ENCODE results near the gene RIPOR2.

The RIPOR2 gene

DNA sequence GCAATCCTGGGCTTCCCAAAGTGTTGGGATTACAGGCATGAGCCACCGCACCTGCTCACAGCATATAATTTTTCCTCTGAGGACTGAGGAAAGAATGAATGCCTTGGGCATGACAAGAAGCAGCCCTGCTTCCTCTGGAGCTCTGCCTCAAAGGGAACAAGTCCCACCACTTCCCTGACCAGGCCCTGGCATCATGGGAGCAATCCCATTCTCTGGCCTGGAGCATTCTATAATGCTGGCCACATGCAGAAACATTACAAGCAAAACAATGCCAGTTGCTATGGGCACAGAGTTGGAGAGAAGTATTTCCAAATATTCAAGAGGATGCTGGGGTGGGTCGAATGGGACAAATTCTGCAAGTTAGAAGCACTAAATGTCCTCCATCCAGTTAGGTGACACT is 95.6 kb downstream of the RIPOR2 start:
- DNase-seq, result no peak

DNA sequence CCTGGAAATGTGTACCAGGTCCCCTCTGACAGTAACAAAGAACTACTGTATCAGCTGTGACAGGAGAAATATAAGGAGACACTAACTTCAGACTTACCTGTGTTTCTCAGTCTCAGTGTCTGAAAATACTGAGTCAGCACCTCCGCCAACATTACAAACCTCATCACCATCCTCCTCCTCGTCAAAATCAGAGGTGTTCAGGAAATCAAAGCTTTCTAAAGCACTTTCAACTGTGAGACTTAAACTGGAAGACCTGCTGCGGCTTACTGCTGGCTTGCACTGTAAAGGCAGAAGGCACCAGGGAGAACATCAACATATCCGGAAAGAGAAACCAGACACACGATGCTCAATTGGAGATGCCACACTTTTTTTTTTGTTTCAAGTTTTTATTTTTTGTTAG is 96.8 kb downstream of the RIPOR2 start:
- DNase-seq, result no peak

DNA sequence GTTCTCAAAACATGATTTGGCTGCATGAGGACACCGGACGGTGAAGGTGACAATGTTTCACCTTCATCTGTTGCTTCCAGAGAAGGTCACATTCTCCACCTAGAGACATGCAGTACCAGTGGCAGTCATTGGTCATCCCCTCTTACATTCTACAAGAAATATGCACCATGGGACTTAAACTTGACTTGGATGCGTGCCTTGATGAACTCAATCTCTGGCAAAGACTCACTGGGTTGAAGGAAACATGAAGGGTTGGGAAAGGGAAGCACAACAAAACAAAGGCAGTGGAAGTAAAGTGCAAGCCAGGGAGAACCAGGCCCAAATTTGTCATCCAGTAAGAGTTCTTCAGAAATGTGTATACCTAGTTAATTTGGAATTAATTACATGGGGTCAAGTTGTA is 97.7 kb downstream of the RIPOR2 start:
- no peak for DNase-seq

DNA sequence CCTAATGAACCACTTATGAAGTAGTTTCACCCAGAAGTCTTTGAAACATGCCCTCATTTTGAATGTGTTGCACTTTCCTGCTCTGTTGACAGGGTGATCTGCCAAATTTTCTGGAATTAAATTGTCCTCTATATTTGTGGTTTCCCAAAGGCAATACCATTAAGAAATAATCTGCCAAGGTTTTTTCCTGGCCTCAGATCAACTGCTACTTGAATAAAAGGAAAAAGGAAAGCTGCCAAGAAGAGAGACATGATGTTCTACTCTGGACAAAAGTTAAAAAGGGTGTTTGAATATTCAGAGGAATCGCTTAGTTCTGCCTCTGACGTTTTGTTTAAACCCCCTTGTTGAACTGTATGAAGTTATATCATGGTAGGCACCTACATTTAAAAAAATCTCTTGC is 99.7 kb downstream of the RIPOR2 start:
- peak; percentile 2 for DNase-seq

DNA sequence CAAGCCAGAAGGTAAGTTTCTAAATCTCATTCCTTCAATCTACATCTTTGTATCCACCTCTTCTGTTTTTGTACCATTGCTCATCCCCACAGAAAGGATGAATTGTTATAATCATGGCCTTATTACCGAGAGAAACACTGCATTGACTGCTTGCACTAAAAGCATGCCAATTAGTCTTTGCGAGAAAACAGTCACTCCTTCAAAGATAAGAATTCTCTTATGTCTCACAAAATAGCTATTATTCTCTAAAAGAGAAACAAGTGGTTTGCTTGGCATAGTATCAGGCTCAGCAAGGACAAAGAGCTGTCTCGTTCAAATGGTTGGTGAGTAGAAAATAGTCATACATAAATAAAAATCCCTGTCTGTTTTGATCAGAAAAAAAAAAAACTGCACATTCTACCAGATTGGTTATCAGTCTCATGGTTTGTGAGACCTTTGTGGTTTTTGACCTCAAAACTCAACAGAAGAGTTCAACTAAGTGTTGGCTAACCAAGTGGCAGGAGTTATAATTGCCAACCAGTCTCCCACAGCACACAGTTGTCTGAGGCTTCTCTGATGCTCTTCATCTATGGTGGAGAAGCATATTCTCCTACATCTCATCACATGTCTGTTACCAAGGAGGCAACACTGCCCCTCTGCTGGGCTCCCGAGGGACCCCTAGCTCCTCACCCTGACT is 101.9 kb downstream of the RIPOR2 start:
- no peak for DNase-seq

DNA sequence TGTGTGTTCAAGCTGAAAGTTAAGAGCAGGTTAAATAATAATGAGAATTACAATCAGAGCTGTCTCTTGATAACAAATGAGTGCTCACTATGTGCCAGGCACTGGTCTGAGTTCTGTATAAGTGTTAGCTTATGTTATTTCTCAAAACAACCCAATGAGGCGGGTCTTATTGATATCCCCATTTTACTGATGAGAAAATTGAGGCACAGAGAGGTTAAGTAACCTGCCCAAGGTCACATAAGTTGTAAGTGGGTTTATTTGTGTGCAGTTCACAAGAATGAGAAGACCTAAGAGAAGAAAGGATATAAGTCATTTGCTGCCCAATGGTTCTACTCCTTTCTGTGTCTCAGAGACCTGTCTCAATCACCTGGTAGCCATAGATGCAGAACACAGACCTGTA is 103.0 kb downstream of the RIPOR2 start:
- DNase-seq, result no peak

DNA sequence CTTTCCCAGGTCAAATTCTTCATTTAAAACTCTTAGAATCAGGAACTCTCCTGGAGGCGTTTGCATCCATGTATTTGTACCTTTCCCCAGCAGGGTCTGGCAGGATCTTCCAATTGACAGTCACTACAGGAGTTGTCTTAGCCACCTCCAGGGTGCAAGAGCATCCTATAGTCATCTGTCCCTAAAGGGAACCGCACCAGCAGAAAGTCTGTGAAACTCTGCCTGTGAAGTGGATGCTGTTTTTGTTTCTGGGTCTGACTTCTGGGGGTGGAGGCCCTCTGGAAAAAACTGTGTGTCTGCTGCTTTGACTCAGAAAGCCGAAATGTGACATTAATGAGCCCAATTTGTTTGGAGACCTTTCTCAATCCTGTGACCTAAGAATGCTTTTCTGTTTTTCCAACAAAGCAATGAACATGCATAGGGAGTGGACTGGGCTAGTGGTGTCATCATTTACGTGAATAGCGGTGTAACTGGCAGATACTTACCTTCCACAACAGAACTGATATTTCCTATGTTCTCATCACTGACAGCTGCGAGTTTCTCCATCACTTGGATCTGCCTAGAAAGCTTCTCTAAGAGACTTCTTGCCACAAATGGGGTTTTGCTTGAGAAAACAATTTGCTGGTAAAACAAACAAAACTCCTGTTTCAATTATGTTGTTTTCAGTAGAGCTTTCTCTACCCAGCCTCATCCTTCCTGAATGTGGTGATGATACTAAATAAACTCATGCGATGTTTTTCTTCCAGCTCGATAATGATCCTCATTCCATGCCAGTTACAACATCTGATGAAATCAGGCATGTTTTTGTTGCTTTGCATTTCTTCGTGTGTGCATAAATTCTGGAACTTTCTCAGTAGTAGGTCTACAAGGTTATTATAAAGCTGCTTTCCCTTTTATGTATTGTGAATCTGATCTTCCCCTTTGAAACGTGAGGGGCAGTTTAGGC is 103.7 kb downstream of the RIPOR2 start:
- DNase-seq, result no peak

DNA sequence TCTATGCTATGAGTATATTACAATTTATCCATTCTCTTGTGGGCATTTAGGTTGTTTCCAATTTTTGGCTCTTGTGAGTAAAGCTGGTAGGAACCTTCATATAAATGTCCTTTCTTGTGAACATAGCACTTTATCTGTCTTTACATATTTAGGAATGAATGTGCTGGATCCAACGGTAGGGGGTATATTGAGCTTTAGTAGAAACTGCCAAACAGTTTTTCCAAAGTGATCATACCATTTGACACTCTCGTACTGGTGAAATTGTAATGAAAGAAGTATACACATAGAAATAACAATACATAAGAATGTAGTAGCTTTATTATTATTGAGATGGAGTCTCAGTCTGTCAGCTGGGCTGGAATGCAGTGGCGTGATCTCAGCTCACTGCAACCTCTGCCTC is 106.1 kb downstream of the RIPOR2 start:
- no peak for DNase-seq

DNA sequence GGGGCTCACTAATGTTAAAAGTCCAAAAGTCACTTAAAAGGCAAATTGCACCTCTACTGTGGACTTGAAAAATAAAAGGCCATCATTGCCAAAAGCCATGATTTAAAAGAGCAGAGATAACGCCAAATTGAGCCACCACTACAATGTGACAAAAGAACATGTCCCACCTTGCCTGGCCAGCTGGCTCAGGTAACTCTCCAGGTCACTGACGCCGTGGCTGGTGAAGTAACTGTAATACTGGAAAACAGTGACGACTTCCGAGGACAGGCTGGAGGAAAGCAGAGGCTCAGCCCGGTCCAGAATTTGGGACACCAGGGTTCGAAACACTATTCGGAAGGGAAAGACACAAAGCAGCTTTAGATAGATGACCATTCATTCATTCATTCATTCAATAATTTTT is 107.8 kb downstream of the RIPOR2 start:
- DNase-seq, result no peak

DNA sequence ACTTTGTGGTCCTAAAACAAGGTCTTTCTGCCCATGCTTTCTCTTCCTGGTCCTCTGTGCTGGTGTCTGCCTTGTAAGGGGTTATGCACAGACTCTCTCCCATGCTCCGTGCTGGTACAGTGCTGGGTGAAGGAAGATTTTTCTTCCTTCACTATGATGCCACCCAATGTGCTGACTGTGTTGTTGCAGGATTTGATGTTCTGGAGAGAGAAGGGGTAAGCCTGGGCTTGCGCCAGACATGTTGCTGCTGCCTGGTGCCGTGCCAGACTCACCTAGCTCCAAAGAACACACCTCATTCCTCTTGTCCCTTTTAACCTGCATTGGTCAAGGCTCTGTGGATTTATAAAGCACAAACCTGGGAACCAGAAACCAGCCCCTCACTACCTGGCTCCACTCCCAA is 108.6 kb downstream of the RIPOR2 start:
- no peak for DNase-seq

DNA sequence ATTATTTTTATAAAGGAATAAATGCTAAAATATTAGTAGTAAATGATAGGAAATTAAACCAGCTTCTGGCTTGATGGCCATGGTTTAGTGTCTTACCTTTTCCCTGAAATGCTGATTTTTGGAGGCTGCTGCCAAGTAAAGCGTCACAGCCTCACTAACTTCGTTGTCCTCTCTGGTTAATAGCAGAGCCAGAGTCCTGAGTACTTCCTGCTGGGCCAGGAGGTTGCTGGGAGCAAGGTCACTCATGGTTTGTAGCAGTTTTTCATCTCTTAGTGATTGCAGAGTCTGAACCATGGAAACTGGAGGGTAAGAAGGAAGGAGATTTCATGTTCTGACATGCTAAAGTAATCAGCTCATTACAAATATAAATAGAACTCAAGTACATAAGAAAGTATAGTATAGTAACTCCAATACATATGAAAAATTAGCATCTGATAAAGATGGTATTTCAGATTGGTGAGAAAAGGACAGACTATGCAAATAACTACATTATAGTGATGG is 110.6 kb downstream of the RIPOR2 start:
- no peak for DNase-seq

DNA sequence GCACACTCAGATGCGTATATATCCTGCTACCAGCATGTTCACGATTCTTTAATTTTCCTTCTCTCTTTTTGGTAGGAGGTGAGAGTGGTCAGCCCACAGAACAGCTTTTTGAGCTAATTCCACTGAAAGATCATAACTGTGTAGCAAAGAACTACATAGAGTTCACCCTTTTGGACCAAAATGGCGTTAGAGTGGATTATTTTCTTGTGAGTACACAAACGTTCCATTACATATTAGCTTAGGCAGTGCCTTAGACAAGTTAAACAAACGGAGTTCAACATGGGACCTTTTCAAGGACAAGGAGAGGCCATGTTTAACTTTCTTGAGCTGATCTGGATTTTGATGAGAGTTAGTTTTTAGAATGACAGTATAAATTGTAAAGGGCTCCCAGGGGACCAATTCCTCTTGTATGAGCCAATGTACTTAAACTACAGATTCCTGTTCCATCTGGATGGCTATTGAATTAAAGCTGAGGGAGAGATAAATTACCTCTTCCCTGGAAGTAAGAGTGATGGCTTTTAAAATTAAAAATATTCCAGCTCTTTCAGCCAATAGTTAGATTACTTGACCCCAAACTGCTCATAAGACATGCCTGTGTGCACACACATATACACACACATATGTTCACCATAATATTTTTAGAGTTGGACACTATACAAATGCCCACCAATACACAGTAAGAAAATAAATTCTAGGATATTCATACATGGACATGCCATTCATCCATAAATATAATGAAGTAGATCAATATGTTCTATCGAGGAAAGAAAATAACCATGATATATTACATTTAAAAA is 111.4 kb downstream of the RIPOR2 start:
- no peak for DNase-seq

DNA sequence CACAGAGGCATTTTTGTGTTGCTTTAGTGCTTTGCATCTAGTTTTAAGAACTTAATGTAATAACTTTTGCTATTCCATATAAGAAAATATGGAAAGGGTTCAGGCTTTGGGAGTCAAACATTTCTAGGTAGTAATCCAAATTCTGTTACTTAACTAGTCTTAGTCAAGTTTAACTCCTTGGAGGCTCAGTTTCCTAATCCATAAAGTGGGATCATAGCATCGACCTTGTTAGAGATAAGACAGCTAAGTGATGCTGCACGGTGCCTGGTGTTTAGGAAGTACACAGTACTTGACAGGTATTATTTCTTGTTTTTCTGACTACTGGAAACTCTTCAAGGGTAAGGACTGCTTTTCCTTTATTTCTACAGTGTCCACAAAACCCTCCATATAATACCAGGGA is 112.6 kb downstream of the RIPOR2 start:
- no peak for DNase-seq

DNA sequence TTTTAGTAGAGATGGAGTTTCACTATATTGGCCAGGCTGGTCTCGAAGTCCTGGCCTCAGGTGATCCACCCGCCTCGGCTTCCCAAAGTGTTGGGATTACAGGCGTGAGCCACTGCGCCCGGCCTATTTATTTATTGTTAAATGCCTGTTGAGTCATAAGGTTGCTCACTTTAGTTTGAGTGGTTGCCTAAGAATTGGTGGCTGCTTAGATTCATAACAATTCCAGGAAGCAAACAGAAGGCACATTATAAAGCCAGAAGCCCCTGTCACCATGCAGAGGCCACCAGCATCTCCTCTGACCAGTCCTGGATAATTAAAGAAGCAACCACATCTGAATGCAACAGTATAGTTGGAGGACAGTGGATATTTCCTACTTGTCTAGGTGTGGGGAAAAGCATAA is 113.1 kb downstream of the RIPOR2 start:
- DNase-seq, result no peak

DNA sequence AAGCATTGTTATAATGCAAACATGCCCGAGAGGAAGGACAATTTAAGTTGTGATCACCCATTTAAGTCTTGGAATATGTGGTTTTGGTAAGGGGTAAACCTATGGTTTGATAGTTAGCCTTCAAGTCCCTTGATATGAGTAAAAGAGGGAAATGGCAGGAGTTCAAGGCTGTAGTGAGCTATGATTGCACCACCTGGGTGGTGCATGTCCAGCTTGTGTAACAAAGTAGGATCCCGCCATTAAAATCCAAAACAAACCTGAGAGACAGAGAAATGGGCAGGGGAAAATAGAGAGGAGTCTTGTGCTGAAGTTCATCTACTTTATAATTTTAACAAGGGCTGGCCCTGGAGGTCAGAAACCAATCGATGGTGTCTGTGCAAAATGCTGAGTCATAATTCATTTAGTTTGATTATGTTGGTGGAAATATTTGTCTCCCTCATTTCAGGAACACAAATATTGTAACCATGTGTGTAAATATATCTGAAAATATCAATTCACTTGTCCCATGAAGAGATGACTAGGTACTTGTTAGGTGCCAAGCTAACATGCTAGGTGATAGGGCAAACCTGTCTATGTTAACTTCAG is 113.8 kb downstream of the RIPOR2 start:
- no peak for DNase-seq

DNA sequence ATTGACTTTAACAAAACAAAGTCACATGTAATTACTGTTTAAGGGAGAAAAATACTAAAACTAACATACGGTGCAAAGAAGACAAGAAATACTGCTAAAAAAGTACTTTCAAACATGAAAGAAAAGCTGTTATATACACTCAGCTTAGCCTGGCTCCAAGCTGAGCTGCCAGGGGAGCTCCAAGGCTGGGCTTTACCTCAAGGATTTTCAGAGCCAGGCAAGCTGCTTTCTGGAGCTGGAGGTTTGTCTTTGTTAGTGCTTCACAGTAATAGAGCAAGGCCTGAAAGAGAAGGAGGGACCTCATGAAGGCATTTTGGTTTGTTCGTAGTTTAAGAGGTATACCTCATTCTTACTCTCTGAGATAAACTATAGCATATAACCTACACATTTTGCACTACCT is 117.4 kb downstream of the RIPOR2 start:
- no peak for DNase-seq

DNA sequence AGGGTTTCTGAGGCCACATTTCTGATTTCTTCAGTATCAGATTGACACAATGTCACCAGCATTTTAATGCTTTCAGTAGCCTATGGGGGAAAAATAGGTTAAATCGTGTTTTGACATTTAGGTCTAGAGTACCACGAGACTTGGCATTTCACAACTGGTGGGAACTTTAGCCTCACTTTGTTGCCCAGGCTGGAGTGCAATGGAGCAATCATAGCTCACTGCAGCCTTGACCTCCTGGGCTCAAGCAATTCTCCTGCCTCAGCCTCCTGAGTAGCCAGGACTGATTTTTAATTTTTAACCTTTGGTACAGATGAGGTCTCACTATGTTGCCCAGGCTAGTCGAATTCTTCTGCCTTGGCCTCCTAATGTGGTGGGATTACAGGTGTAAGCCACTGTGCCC is 126.0 kb downstream of the RIPOR2 start:
- DNase-seq, result no peak

DNA sequence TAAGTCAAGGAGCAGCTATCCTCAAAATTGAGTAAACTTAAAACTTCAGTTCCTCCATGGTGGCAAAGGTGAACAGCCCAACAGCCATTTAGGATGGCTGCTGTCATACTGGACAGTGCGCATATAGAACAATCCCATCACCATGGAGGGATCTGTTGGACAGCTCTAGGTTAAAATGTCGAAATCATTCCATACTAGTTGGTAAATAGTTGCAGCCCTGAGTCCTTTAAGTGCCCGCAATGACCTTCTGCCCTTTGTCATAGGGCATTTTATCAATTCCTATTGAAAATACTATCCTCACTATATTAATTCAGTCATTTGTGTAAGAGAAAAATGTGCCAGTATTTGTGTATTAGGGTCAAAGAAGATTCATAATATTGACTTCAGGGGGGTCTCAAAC is 128.2 kb downstream of the RIPOR2 start:
- no peak for DNase-seq

DNA sequence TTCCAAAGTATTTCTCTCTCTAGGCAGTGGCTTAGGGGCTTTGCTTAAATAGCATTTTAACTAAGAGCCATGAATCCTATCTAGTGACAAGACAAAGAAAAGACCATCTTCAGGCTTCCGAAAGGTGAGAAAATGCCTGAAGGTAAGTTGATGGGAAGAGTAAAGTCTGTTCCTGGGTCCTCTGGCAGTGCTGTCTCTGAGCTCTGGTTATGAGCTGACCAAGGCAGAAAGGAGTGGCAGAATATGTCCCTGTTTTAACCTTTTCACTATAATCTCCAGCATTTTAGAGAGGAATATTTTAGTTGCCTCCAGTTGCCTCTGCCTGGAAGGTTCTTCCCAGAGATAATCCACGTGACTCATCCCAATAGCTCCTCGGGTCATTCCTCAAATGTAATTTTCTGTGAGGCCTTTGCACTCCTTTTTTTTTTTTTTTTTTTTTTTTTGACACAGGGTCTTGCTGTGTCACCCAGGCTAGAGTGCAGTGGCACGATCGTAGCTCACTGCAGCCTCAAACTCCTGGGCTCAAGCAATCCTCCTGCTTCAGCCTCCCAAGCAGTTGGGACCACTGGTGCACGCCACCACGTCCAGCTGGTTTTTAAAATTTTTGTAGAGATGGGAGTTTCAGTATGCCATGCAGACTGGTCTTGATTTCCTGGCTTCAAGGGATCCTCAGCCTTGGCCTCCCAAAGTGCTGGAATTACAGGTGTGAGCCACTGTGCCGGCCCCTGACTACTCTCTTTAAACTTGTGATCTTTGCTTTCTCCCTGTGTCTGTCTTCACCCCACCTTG is 133.3 kb downstream of the RIPOR2 start:
- DNase-seq, result no peak

DNA sequence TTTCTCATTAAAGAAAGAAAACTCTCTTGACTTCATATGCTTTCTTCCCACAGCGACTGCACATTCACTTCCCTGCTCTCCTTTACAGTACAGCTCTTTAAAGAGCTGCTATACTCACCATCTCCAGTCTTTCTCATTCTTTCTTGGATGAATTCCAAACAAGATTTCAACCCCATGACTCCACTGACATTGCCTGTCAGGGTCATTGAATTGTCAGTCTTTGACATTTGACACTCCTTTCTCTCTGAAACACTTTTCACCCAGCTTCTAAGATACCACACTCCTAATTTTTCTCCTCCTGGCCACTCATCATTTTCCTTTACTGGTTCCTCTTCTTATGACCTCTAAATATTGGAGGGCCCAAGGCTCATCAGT is 136.2 kb downstream of the RIPOR2 start:
- no peak for DNase-seq

DNA sequence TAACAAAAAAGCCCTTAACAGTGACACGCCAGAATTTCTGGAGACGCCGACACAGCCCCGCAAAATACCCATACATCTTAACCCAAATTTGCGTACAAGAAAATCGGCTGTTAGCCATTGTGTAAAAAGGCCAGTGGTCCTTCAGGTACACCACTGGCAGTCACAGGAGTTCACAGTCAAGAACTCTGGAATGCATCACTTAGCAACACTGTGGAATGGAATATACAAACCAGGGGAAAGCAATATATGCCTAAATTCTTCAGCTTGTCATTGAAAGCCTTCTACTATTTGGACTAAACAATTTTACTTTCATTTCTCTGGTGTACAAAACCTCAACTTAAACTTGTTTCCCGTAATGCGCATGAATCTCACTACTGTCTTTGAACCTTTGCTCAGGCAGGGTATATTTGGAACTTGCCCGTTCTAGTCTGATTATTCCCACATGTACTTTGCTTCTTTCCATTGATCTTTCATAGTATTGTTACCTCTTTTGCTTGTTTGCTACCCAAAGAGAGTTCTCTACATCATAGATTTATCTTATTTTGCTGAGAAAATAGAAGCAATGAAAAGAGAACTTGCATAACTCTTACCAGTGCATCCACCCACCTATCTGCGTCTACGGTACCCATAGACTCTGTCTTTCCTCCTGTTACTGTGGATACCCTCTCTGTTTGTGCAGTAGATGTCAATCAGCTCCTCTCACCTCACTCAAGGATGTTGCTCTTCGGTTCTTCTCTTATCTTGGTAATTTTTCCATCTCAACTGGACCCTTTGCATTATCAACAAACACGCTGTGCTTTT is 136.8 kb downstream of the RIPOR2 start, which contains the start of gene ARMH2:
TSS of gene ARMH2 (minus strand) at position 178 of the 801 bp plus-strand sequence. CDS start at position 118, 60 bp downstream.
- no peak for DNase-seq
